IMR-90 (cell line): ENCODE measurements around the gene CD72. TPM values are rescaled to one million over a fixed set of nuclear protein-coding genes. Genes with fewer than 3 reads are reported as not detected.
A peak's percentile ranks its signal among the peaks of the same experiment; 100 is the strongest.

ENCODE experiments used
- ATAC-seq: fragments of 200-7000 bp; cut with Tn5 transposase; 2 replicates; pipeline ENCODE4 v1.9.1; 2020; ENCODE audit warnings: low read depth, mild to moderate bottlenecking, moderate library complexity
- BruUV-seq: library from RNA; stranded (reverse); fragments of 400-500 nt; replicated peaks from 2 replicates; lab custom pipeline; 2021; lab: Mats Ljungman, UMichigan
- CTCF ChIA-PET: fragments of 300-600 bp; formaldehyde crosslinking; extraction: SDS; loops from one replicate; lab custom pipeline; 2021; ENCODE audit warnings: antibody characterized with exemption; lab: Yijun Ruan, JAX
- POLR2A ChIA-PET: fragments of 300-600 bp; sonication (Branson Sonifier 250); formaldehyde crosslinking; loops from one replicate; lab custom pipeline; 2022; ENCODE audit warnings: antibody characterized with exemption; ENCODE audit not compliant: unreplicated experiment; lab: Charles Lee
- DNase-seq: peaks from one replicate; pipeline ENCODE4 v3.0.0; 2013
- H2AFZ ChIP-seq: replicated peaks from 2 replicates; pipeline ENCODE3; 2013; ENCODE audit warnings: low read length, mild to moderate bottlenecking; ENCODE audit not compliant: poor library complexity
- H2AK5ac ChIP-seq: 2 replicates; pipeline ENCODE4 v1.6.1; 2013; ENCODE audit warnings: low read depth, low read length, inconsistent platforms
- H2AK9ac ChIP-seq: replicated peaks from 2 replicates; pipeline ENCODE3; 2013; ENCODE audit warnings: mild to moderate bottlenecking, low read depth, low read length, moderate library complexity; ENCODE audit not compliant: poor library complexity
- H2BK120ac ChIP-seq: 2 replicates; pipeline ENCODE4 v1.6.1; 2013; ENCODE audit warnings: low read depth, low read length, inconsistent platforms
- H2BK15ac ChIP-seq: 3 replicates; pipeline ENCODE4 v1.6.1; 2013; ENCODE audit warnings: low read depth, low read length, inconsistent platforms
- H2BK20ac ChIP-seq: 2 replicates; pipeline ENCODE4 v1.6.1; 2013; ENCODE audit warnings: low read depth, mild to moderate bottlenecking, inconsistent platforms, low read length, moderate library complexity
- H2BK5ac ChIP-seq: 2 replicates; pipeline ENCODE4 v1.6.1; 2013; ENCODE audit warnings: mild to moderate bottlenecking, low read depth, low read length, inconsistent platforms; ENCODE audit not compliant: poor library complexity, severe bottlenecking
- H3K14ac ChIP-seq: replicated peaks from 2 replicates; pipeline ENCODE4 v1.6.1; 2013; ENCODE audit warnings: low read depth, low read length, inconsistent platforms
- H3K18ac ChIP-seq: 2 replicates; pipeline ENCODE4 v1.6.1; 2013; ENCODE audit warnings: low read depth, low read length, control low read depth
- H3K23ac ChIP-seq: 2 replicates; pipeline ENCODE4 v1.6.1; 2013; ENCODE audit warnings: low read depth, low read length, inconsistent platforms
- H3K27ac ChIP-seq: 2 replicates; pipeline ENCODE4 v1.5.1; 2013; ENCODE audit warnings: mild to moderate bottlenecking, control low read depth, low read length; ENCODE audit not compliant: insufficient read depth
- H3K27me3 ChIP-seq: 2 replicates; pipeline ENCODE4 v1.6.1; 2013; ENCODE audit warnings: low read length; ENCODE audit not compliant: control insufficient read depth, insufficient read depth
- H3K36me3 ChIP-seq: 2 replicates; pipeline ENCODE4 v1.6.1; 2013; ENCODE audit warnings: low read length, mixed read lengths; ENCODE audit not compliant: control insufficient read depth, insufficient read depth
- H3K4ac ChIP-seq: 2 replicates; pipeline ENCODE4 v1.6.1; 2013; ENCODE audit warnings: low read depth, low read length, inconsistent platforms
- H3K4me1 ChIP-seq: 2 replicates; pipeline ENCODE4 v1.6.1; 2013; ENCODE audit warnings: low read length, mixed read lengths; ENCODE audit not compliant: control insufficient read depth, insufficient read depth
- H3K4me2 ChIP-seq: 2 replicates; pipeline ENCODE4 v1.6.1; 2013; ENCODE audit warnings: low read depth, mild to moderate bottlenecking, control low read depth, low read length, moderate library complexity
- H3K4me3 ChIP-seq: 2 replicates; pipeline ENCODE4 v1.5.1; 2013; ENCODE audit warnings: low read depth, mild to moderate bottlenecking, control low read depth, low read length, moderate library complexity; ENCODE audit not compliant: insufficient read depth
- H3K56ac ChIP-seq: 2 replicates; pipeline ENCODE4 v1.6.1; 2013; ENCODE audit warnings: low read length, inconsistent platforms; ENCODE audit not compliant: insufficient read depth; ENCODE audit errors: extremely low read depth
- H3K79me1 ChIP-seq, 2 experiments: 2 replicates each; pipeline ENCODE4 v1.6.1; 2013; ENCODE audit warnings: low read length in 2 of 2, inconsistent platforms in 1 of 2, low read depth in 1 of 2
- H3K9ac ChIP-seq: 2 replicates; pipeline ENCODE4 v1.6.1; 2013; ENCODE audit warnings: low read depth, low read length, control low read depth
- H3K9me1 ChIP-seq: 2 replicates; pipeline ENCODE4 v1.6.1; 2013; ENCODE audit warnings: low read length, inconsistent platforms; ENCODE audit not compliant: insufficient read depth
- H3K9me3 ChIP-seq: 2 replicates; pipeline ENCODE4 v1.6.1; 2013; ENCODE audit warnings: low read length; ENCODE audit not compliant: control insufficient read depth, insufficient read depth
- H4K20me1 ChIP-seq: 2 replicates; pipeline ENCODE4 v1.6.1; 2013; ENCODE audit warnings: low read length, inconsistent platforms; ENCODE audit not compliant: insufficient read depth
- H4K5ac ChIP-seq: 2 replicates; pipeline ENCODE4 v1.6.1; 2013; ENCODE audit warnings: mild to moderate bottlenecking, low read depth, low read length, control low read depth
- H4K8ac ChIP-seq, 2 experiments: 2 replicates each; pipeline ENCODE4 v1.6.1; 2013; ENCODE audit warnings: low read depth in 2 of 2, low read length in 2 of 2, control low read depth in 1 of 2, inconsistent platforms in 1 of 2
- H4K91ac ChIP-seq: 2 replicates; pipeline ENCODE4 v1.6.1; 2013; ENCODE audit warnings: low read depth, low read length, inconsistent platforms; ENCODE audit not compliant: insufficient read depth
- CHD1 ChIP-seq: IDR thresholded peaks from 2 replicates; pipeline ENCODE4 v1.6.1; 2012; ENCODE audit warnings: low read depth, low read length, improper control_type of control experiment
- FOS ChIP-seq: fragments of 150-350 bp; IDR thresholded peaks from 2 replicates; pipeline ENCODE4 v1.6.1; 2016; ENCODE audit warnings: low read depth, low read length
- MAFK ChIP-seq: IDR thresholded peaks from 2 replicates; pipeline ENCODE4 v1.6.1; 2012; ENCODE audit warnings: low read depth, low read length, improper control_type of control experiment
- POLR2A ChIP-seq: IDR thresholded peaks from 2 replicates; pipeline ENCODE4 v1.6.1; 2012; ENCODE audit warnings: mild to moderate bottlenecking, low read depth, low read length
- RAD21 ChIP-seq: IDR thresholded peaks from 2 replicates; pipeline ENCODE4 v1.6.1; 2012; ENCODE audit warnings: low read length, improper control_type of control experiment
- RCOR1 ChIP-seq: IDR thresholded peaks from 2 replicates; pipeline ENCODE4 v1.6.1; 2012; ENCODE audit warnings: mild to moderate bottlenecking, low read length, improper control_type of control experiment; ENCODE audit not compliant: insufficient replicate concordance
- USF2 ChIP-seq: fragments of 150-350 bp; IDR thresholded peaks from 2 replicates; pipeline ENCODE4 v1.6.1; 2017; ENCODE audit warnings: mild to moderate bottlenecking, antibody characterized with exemption, low read length, low read depth
- WGBS, 2 experiments: methylation state at CpG; one replicate each; pipeline versions ENCODE4 v1.1.5 to v1.1.7; 2013; ENCODE audit warnings: missing lambda C conversion rate in 2 of 2; ENCODE audit not compliant: insufficient read length in 1 of 2; ENCODE audit errors: extremely low coverage in 2 of 2; 5-methylcytosine and 5-hydroxymethylcytosine counted together
- dilution Hi-C: fragments of 300-500 bp; cut with HindIII; formaldehyde crosslinking; loops from one replicate; pipeline ENCODE4 v1.14.3; 2018; ENCODE audit warnings: low sequenced_read_pairs; ENCODE audit not compliant: unreplicated experiment
- in situ Hi-C: fragments of 300-500 bp; cut with MboI; formaldehyde crosslinking; loops from 3 replicates; pipeline ENCODE4 v1.14.3; 2019; ENCODE audit warnings: low sequenced_read_pairs, inconsistent platforms, mixed read lengths
- intact Hi-C: fragments of 100-400 bp; cut with micrococcal nuclease; formaldehyde crosslinking; loops from 2 replicates; pipeline ENCODE4 v1.10.0; 2022
- polyA plus RNA-seq, 3 experiments: library from polyadenylated mRNA; depleted of rRNA; stranded (reverse); fragments of >200 nt; gene quantifications; 2 replicates each; pipeline ENCODE4 v1.2.3, GENCODE V29; 2012; ENCODE audit warnings: low replicate concordance in 1 of 3
- total RNA-seq: library from RNA; depleted of rRNA; stranded (reverse); fragments of >200 nt; gene quantifications from 2 replicates; pipeline ENCODE4 v1.2.3, GENCODE V29; 2012

CD72 gene
- total and polyA plus RNA-seq, 2 of the 4 experiments (the other 2 are of a cell fraction): 0.36 to 0.58 TPM

DNA sequence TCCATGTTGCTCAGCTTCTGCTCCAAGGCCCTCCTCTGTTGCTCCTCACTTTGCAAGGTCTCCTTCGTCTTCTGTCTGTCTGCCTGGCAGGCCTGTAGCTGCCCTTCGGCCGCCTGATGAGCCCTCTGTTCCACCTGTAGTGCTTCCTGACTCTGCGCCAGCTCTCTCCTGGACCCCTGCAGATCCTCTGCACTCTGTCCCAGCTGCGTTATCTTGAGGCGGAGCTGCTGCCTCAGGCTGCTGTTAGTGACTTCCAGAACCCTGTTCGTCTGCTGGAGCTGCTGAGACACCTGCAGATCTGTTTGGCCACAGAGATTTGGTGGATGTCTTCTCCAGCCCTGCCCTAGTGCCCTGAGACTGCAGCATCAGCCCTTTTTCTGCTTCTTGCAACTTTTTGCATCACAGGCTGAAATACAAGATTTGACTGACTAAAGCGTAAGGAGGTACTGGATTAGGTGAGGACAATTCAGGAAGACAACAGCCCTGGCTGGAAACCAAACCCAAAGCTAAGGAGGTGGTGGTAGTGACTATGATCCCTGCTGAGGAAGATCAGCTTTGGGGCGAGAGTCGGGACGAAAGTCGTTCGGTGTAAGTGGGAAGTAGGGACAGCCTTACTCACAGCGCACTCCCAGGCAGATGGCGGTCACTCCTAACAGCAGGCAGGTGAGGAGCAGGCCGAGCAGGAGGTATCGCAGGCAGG lies 2.1 kb downstream of the CD72 start:
- no peak overlapping the region for H2BK15ac ChIP-seq
- H3K9me3 ChIP-seq: no peaks in the 10 kb centered on the region; the same call in 1 of the 2 replicates
- no peak overlapping the region for H3K27ac ChIP-seq
- no peak overlapping the region for H2BK20ac ChIP-seq
- H3K27me3 ChIP-seq: peaks cover 58% of the 10 kb centered on the region
- WGBS, 2 experiments: 63% methylated on average over 6 of the region's 17 CpGs; no CpG with 5 or more reads in 1 of the 2 experiments
- H3K4ac ChIP-seq: no peak overlapping the region
- no TSS peak for BruUV-seq
- intact Hi-C loops: no loop called here
- no peak for DNase-seq
- no peaks in the 10 kb centered on the region for H3K79me1 ChIP-seq
- no peaks in the 10 kb centered on the region for H3K36me3 ChIP-seq
- H3K18ac ChIP-seq: no peak overlapping the region
- H3K4me1 ChIP-seq: no peaks in the 10 kb centered on the region
- TF ChIP-seq FOS: no peak
- TF ChIP-seq RAD21: no peak
- TF ChIP-seq USF2: no peak
- no peak for TF ChIP-seq MAFK
- no peak for TF ChIP-seq POLR2A
- no peak for TF ChIP-seq CHD1
- TF ChIP-seq RCOR1: no peak
- H2AK9ac ChIP-seq: peak overlapping the region; percentile 9
- H3K4me2 ChIP-seq: no peak overlapping the region
- no peaks in the 10 kb centered on the region for H3K9me1 ChIP-seq
- in situ Hi-C loops: no loop called here
- ChIA-PET CTCF (interaction anchor here (1.7 kb wide), 1 partner anchor 12 kb away, joined by 4 read pairs; no protein-coding TSS in a partner anchor), POLR2A (interaction anchor here (0.6 kb wide), 1 partner anchor 16 kb away, joined by 5 read pairs; no protein-coding TSS in a partner anchor)
- H2BK120ac ChIP-seq: no peak overlapping the region
- H3K23ac ChIP-seq: peak overlapping the region; percentile 16; the same call in 1 of the 2 replicates
- H3K14ac ChIP-seq: no peak overlapping the region
- no peak overlapping the region for H3K9ac ChIP-seq
- no peak for ATAC-seq
- H2AK5ac ChIP-seq: no peak overlapping the region
- H4K20me1 ChIP-seq: no peaks in the 10 kb centered on the region
- no peak overlapping the region for H3K4me3 ChIP-seq
- no peak overlapping the region for H4K5ac ChIP-seq
- H4K91ac ChIP-seq: no peak overlapping the region
- H3K56ac ChIP-seq: no peak overlapping the region
- no peak overlapping the region; a peak in 1 of 4 replicates for H4K8ac ChIP-seq
- peak overlapping the region; percentile 68 for H2AFZ ChIP-seq
- dilution Hi-C loops: no loop called here
- no peak overlapping the region for H2BK5ac ChIP-seq
